ENCODE data around the gene RASGEF1C.

Gene RASGEF1C

GRCh38 chr5:180160215-180160614 lies 48.8 kb downstream of the RASGEF1C start:
- H3K4me3 ChIP-seq (ENCODE audit: low read depth, low read length), result no peak overlapping the region
- TF ChIP-seq CTCF (IDR thresholded peaks at IDR 0.05; ENCODE audit: borderline replicate concordance, insufficient read depth, low read depth, low read length), result no peak

GRCh38 chr5:180159756-180160155 lies 49.3 kb downstream of the RASGEF1C start:
- H3K4me3 ChIP-seq (ENCODE audit: low read depth, low read length), result no peak overlapping the region
- no peak for TF ChIP-seq CTCF (IDR thresholded peaks at IDR 0.05; ENCODE audit: borderline replicate concordance, insufficient read depth, low read depth, low read length)

GRCh38 chr5:180157866-180158265 lies 51.1 kb downstream of the RASGEF1C start:
- no peak for TF ChIP-seq CTCF (IDR thresholded peaks at IDR 0.05; ENCODE audit: borderline replicate concordance, insufficient read depth, low read depth, low read length)

GRCh38 chr5:180156141-180156540 lies 52.9 kb downstream of the RASGEF1C start:
- TF ChIP-seq CTCF (IDR thresholded peaks at IDR 0.05; ENCODE audit: borderline replicate concordance, insufficient read depth, low read depth, low read length), result no peak
- no peak overlapping the region for H3K4me3 ChIP-seq (ENCODE audit: low read depth, low read length)

More at GRCh38 chr5:180157866-180158265, 51.1 kb downstream of the RASGEF1C start:
- H3K4me3 ChIP-seq (ENCODE audit: low read depth, low read length), result no peak overlapping the region

- no peak overlapping the region for H3K4me3 ChIP-seq (ENCODE audit: low read depth, low read length)
- TF ChIP-seq CTCF (IDR thresholded peaks at IDR 0.05; ENCODE audit: borderline replicate concordance, insufficient read depth, low read depth, low read length), result no peak
These were observed 53.6 kb downstream of the RASGEF1C start for GRCh38 chr5:180155365-180155926.

GRCh38 chr5:180154821-180155364 lies 54.1 kb downstream of the RASGEF1C start:
- no peak for TF ChIP-seq CTCF (IDR thresholded peaks at IDR 0.05; ENCODE audit: borderline replicate concordance, insufficient read depth, low read depth, low read length)
- no peak overlapping the region for H3K4me3 ChIP-seq (ENCODE audit: low read depth, low read length)

GRCh38 chr5:180153991-180154390 lies 55.0 kb downstream of the RASGEF1C start:
- no peak for TF ChIP-seq CTCF (IDR thresholded peaks at IDR 0.05; ENCODE audit: borderline replicate concordance, insufficient read depth, low read depth, low read length)

More at GRCh38 chr5:180153991-180154390, 55.0 kb downstream of the RASGEF1C start:
- no peak overlapping the region for H3K4me3 ChIP-seq (ENCODE audit: low read depth, low read length)
